Activated naive CD4-positive, alpha-beta T cell treated with anti-CD3 and anti-CD28 coated beads, Interleukin-2, amount 50 U/mL, for 16 hours (primary cell): Measurements from ENCODE around the gene CNOT6.

ENCODE experiments used
- DNase-seq: peaks from one replicate; pipeline ENCODE4 v3.0.0-alpha.2; 2020

Gene CNOT6

DNA sequence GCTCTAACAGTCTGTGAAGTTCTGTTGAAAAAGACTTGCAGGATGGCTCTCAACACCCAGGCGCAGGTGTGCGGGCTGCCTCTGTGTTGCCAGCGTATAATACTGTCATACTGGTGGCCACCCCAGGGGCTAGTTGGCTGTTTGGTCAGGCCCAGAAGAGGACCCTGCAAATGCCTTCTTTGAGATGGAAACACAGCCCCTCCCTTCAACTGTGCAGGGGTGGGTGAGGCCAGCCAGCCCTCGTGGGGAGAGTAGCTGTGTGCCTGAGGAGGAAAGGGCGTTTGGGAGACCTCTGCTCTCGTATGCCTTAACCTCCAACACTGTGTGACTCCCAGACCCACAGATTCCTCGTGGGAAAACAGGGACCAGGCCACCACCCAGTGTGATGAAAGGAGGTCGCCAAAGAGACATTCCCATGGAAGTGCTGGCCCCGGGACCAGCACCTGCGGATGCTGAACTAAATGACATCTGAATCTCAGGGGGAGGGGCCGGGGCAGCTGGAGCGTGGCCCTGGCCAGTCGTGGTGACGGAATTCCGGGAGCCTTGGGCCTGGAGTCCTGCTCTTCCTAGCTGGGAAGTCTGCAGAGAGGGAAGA is 108.4 kb downstream of the CNOT6 start:
- DNase-seq, result no peak

DNA sequence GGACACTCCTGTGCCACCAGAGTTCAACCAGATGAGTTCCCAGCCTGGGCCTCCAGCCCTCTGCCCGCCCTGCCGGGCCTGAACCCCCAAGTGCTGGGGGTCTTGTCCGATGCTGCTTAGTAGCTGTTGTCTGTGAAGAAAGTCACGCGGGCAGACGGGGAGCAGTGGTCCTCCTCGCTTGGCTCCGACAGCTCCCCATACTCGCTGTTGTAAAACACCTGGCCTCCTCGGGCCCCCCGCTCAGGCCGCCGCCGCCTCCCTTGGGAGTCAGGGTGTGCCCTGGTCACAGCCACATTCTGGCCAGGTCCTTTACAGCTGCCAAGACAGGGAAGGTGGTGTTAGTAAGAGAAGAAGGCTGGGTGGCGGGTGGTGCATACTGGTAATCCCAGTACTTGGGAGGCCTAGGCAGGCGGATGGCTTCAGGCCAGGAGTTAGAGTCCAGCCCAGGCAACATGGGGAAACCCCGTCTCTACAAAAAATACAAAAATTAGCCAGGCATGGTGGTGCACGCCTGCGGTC is 109.0 kb downstream of the CNOT6 start:
- DNase-seq, result no peak

DNA sequence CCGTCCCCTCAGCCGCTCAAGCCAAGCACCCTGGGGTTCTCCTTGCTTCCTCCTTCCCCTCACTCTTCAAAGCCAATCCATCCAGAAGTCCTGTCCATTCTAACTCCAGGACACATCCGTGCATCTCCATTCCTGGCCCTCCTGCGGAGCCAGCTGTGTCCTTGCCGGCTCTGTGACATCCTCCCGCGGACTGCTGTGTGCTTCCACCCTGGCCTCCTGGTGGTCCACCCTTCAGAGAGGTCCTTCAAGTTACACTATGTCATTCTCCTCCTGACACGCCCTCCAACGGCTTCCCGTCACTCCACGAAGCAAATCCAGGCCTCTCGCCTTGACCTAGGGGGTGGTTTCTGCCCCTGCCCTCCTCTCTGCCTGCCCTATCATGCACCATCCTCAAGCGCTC is 110.1 kb downstream of the CNOT6 start:
- DNase-seq, result no peak

DNA sequence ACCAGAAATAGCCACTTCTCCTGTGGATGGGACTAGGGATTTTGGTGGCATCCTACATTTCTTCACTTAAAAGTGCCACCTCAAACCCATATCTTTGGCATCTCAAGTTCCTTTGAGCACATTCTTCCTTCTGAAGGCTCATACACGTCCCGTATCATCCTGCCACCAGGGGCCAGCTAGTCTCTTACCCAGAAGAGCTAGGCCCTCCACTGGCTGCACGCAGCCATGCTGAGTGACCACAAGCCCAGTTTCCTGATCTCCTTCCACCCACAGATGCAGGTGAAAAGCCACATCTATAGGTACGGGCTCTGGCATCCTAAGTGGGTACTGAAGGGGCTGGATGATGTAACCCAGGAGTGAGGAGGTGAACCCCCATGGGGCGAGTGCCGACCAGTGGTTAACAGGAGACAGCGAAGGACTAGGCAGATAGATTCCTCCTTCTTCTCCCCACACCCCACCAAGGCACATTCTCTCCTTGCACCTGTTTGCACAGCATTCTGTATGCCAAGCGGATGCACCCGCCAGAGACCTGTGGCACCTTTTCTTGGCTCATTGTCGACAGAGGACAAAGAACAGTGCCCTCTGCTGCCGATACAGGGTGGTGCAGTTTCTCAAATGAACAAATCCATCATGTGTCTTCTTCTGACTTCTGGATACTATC is 111.5 kb downstream of the CNOT6 start:
- peak; percentile 63 for DNase-seq

GRCh38 chr5:180606215-180606785 is 112.1 kb downstream of the CNOT6 start:
- no peak for DNase-seq

DNA sequence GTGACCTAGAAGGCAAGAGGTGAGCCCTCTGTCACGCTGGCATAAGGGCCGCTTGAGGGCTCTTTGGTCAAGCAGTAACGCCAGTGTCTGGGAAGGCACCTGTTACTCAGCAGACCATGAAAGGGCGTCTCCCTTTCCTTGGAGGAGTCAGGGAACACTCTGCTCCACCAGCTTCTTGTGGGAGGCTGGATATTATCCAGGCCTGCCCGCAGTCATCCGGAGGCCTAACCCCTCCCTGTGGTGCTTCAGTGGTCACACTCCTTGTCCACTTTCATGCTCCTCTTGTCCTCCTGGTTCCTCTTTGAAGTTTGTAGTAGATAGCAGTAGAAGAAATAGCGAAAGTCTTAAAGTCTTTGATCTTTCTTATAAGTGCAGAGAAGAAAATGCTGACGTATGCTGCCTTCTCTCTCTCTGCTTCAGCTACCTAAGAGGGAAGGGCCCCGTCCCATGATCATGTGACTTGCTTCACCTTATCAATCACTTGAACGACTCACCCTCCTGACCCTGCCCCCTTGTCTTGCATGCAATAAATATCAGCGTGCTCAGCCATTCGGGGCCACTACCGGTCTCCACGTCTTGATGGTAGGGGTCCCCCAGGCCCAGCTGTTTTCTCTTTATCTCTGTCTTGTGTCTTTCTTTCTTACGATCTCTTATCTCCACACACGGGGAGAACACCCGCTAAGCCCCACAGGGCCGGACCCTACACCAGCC is 113.8 kb downstream of the CNOT6 start:
- DNase-seq, result no peak

DNA sequence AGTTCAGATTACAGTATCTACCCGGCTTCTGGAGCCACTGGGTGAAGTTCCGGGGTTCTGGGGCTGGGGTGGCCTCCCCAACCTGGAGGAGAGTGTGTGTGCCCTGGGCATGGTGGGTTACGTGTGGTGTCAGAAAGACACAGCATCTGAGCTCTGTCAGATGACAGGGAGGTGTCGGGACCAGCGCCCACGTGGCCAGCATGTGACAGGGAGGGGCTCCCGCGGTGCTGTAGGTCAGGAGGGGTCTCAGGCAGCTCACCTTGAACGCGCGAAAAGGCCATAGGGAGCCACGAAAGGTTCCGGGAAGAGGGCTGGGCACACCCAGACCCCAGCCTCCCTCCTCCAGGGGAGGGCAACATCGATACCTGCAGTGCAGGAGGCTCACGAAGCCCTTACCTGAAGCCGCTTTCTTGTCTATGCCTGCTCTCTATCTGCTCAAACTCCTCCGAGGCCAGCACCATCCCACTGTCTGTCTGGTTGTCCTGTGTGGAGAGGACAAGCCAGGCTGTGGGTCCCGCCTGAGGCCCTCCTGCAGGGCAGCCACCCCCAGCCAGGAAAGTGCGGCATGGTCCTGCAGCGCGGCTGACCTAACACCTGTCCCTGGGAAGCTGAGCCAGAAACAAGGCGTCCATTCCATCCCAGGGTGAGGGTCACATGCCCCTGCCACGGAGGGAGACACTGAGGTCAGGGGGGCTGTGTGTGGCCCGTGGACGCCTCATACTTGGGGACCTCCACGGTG is 114.6 kb downstream of the CNOT6 start:
- DNase-seq, result no peak

DNA sequence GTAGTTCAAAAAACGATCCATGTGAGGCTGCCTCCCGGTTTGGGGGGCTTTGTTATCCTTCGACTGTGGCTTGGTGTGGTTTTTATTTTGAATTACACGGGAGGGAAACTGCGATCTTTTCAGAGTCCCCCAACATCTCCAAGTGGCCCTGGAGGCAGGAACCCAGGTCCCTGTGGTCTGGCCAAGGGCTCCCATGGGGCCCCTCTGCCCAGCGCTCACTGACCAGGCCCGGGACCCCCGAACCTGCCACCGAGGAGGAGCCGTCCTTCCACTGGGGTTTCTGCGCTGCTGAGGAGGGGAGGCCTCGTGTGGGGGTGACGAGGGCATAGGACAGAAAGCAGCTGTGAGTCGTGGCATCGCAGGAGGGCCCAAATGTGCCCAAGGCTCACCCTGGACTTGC is 115.2 kb downstream of the CNOT6 start:
- no peak for DNase-seq

GRCh38 chr5:180609817-180610550 is 115.8 kb downstream of the CNOT6 start:
- no peak for DNase-seq

- no peak for DNase-seq
Observed at GRCh38 chr5:180611140-180611850, 117.1 kb downstream of the CNOT6 start.

DNA sequence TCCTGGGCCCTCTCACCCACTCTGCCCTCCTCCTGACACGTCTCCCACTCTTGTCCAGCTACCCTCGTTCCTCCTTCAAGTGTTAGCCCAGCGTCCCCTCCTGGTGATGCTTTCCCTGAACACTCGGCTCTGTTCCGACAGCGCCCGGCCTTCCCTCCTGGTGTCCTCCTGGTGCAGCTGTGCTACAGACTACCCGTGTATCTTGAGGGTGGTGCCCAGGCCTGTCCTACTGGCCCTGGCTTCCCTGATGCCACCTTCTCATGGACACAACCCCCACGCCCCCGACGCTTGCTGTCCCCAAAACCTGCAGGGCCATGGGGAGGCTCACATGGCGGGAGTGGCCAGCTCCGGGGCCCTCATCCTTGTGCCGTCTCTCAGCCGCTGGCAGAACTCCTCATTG is 118.5 kb downstream of the CNOT6 start:
- DNase-seq, result no peak

- DNase-seq, result no peak
Observed at GRCh38 chr5:180613188-180613813, 119.1 kb downstream of the CNOT6 start.

GRCh38 chr5:180613814-180614188 is 119.6 kb downstream of the CNOT6 start:
- no peak for DNase-seq

- no peak for DNase-seq
Observed at GRCh38 chr5:180618487-180618828, 124.3 kb downstream of the CNOT6 start.

- peak; percentile 56 for DNase-seq
Observed at GRCh38 chr5:180618829-180619562, 124.8 kb downstream of the CNOT6 start.

GRCh38 chr5:180619563-180619915 is 125.4 kb downstream of the CNOT6 start:
- no peak for DNase-seq

GRCh38 chr5:180620014-180620413 is 125.8 kb downstream of the CNOT6 start:
- no peak for DNase-seq

- no peak for DNase-seq
Observed at GRCh38 chr5:180621311-180621710, 127.1 kb downstream of the CNOT6 start.

DNA sequence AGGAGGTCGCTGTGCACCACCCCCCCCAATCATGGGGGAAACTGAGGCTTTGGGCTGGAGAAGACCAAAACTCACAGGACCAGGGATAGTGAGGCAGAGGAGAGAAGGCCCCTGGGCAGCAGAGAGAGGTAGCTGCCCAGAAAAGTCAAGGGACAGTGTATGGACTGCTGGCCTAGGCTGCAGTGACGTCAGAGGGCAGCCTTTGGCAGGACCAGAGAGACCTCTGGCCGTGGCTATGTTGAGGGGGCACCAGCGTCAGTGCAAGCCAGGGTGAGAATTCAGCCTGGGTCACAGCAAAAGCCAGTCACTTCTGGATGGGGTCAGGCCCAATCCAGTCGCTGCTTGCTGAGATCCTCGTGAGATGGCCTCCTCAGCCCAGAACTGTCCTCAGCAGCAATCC is 128.7 kb downstream of the CNOT6 start:
- no peak for DNase-seq

DNA sequence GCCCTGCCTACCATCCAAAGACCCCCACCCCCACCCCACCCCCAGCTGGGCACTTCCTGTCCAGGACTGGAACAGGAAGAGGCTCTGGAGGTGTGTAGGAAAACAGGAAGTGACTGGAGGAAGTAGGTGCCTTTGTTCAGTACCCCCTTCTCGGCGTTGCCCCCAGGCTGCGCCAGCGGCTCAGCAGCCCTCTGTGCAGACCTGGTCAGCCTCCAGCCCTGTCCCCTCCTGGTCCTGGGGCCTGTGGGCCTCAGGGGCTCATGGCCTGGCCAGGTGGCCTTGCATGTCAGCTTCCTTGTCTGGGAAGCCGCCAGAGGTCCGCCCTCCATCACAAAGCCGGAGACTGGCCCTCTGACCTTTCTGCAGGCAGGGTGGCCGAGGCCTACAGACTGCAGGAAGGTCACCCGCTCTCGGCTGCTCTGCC is 129.2 kb downstream of the CNOT6 start:
- DNase-seq, result no peak

- DNase-seq, result no peak
Observed at GRCh38 chr5:180623844-180624243, 129.7 kb downstream of the CNOT6 start.
